Activated T-cell treated with anti-CD3 and anti-CD28 coated beads, Interleukin-2, amount 50 U/mL, for 24 hours (primary cell): ENCODE results near the gene EDEM2.
"Not testable (repeated sequence)": the region's sequence is repeated elsewhere in the genome, so short reads cannot be mapped to it uniquely, and the experiment has no call there.

Source experiments
- DNase-seq: peaks from one replicate; pipeline ENCODE4 v3.0.0-alpha.2; 2020
- H3K27ac Mint-ChIP-seq: 2 replicates; pipeline ENCODE4 v1.8.0; 2020; ENCODE audit warnings: mild to moderate bottlenecking, mixed read lengths
- H3K27me3 Mint-ChIP-seq: 2 replicates; pipeline ENCODE4 v1.8.0; 2020; ENCODE audit warnings: mixed read lengths
- H3K36me3 Mint-ChIP-seq: 2 replicates; pipeline ENCODE4 v1.8.0; 2020; ENCODE audit warnings: low read depth, mixed read lengths
- H3K4me1 Mint-ChIP-seq: 2 replicates; pipeline ENCODE4 v1.8.0; 2020; ENCODE audit warnings: low read depth, mixed read lengths
- H3K4me3 Mint-ChIP-seq: 2 replicates; pipeline ENCODE4 v1.8.0; 2020; ENCODE audit warnings: mild to moderate bottlenecking, moderate library complexity, mixed read lengths
- H3K9me3 Mint-ChIP-seq: 2 replicates; pipeline ENCODE4 v1.8.0; 2020; ENCODE audit warnings: mixed read lengths

Gene EDEM2

GRCh38 chr20:35176132-35176531 lies 29.0 kb upstream of the EDEM2 start:
- Mint-ChIP-seq H3K4me3 (no peak overlapping the region), H3K27ac (no peak overlapping the region), H3K4me1 (peaks cover 15% of the 10 kb centered on the region), H3K36me3 (peaks cover 3% of the 10 kb centered on the region), H3K27me3 (no peaks in the 10 kb centered on the region), H3K9me3 (no peaks in the 10 kb centered on the region)
- no peak for DNase-seq

GRCh38 chr20:35174458-35175216 lies 27.5 kb upstream of the EDEM2 start:
- H3K4me3 Mint-ChIP-seq = no peak overlapping the region
- H3K9me3 Mint-ChIP-seq = no peaks in the 10 kb centered on the region
- peaks cover 3% of the 10 kb centered on the region for H3K36me3 Mint-ChIP-seq
- no peaks in the 10 kb centered on the region for H3K27me3 Mint-ChIP-seq
- H3K4me1 Mint-ChIP-seq = peaks cover 18% of the 10 kb centered on the region
- H3K27ac Mint-ChIP-seq = no peak overlapping the region
- DNase-seq = no peak

- no peak for DNase-seq
- Mint-ChIP-seq H3K9me3 (no peaks in the 10 kb centered on the region), H3K27me3 (no peaks in the 10 kb centered on the region), H3K4me1 (peaks cover 18% of the 10 kb centered on the region), H3K27ac (no peak overlapping the region), H3K4me3 (no peak overlapping the region), H3K36me3 (peaks cover 3% of the 10 kb centered on the region)
Observed at GRCh38 chr20:35173576-35174192, 26.5 kb upstream of the EDEM2 start.

GRCh38 chr20:35172434-35172806 lies 25.3 kb upstream of the EDEM2 start:
- Mint-ChIP-seq H3K36me3 (peaks cover 3% of the 10 kb centered on the region), H3K4me3 (peak overlapping the region; percentile 71), H3K27me3 (no peaks in the 10 kb centered on the region), H3K9me3 (no peaks in the 10 kb centered on the region), H3K4me1 (peaks cover 18% of the 10 kb centered on the region), H3K27ac (no peak overlapping the region)
- DNase-seq = no peak

- Mint-ChIP-seq H3K36me3 (peaks cover 3% of the 10 kb centered on the region), H3K4me3 (peak within 1 kb of the TSS; percentile 71), H3K4me1 (peaks cover 18% of the 10 kb centered on the region), H3K27me3 (no peaks in the 10 kb centered on the region), H3K9me3 (no peaks in the 10 kb centered on the region), H3K27ac (peak within 1 kb of the TSS; percentile 67)
- peak; percentile 47 for DNase-seq
Observed at GRCh38 chr20:35171753-35172433, 24.8 kb upstream of the EDEM2 start, which contains the start of gene PROCR. Gene PROCR, plus strand, starts transcription at chr20:35172072. Its CDS starts 83 bp downstream, at chr20:35172155.

GRCh38 chr20:35171438-35171752 lies 24.3 kb upstream of the EDEM2 start:
- H3K4me1 Mint-ChIP-seq = peaks cover 18% of the 10 kb centered on the region
- no peaks in the 10 kb centered on the region for H3K9me3 Mint-ChIP-seq
- DNase-seq = no peak
- H3K4me3 Mint-ChIP-seq = peak overlapping the region; percentile 71
- no peaks in the 10 kb centered on the region for H3K27me3 Mint-ChIP-seq
- no peaks in the 10 kb centered on the region for H3K36me3 Mint-ChIP-seq
- peak overlapping the region; percentile 67 for H3K27ac Mint-ChIP-seq

GRCh38 chr20:35168701-35169409 lies 21.7 kb upstream of the EDEM2 start:
- H3K27me3 Mint-ChIP-seq, H3K36me3 Mint-ChIP-seq, H3K9me3 Mint-ChIP-seq, H3K4me3 Mint-ChIP-seq, DNase-seq, H3K27ac Mint-ChIP-seq: not testable (repeated sequence)
- peaks cover 18% of the 10 kb centered on the region for H3K4me1 Mint-ChIP-seq

- DNase-seq = no peak
- Mint-ChIP-seq H3K27ac (no peak overlapping the region), H3K36me3 (no peaks in the 10 kb centered on the region), H3K9me3 (peaks cover 4% of the 10 kb centered on the region), H3K4me1 (peaks cover 17% of the 10 kb centered on the region), H3K4me3 (no peak overlapping the region), H3K27me3 (no peaks in the 10 kb centered on the region)
Observed at GRCh38 chr20:35167787-35168186, 20.7 kb upstream of the EDEM2 start.

- no peak overlapping the region for H3K4me3 Mint-ChIP-seq
- no peak overlapping the region for H3K27ac Mint-ChIP-seq
- no peaks in the 10 kb centered on the region for H3K36me3 Mint-ChIP-seq
- no peaks in the 10 kb centered on the region for H3K27me3 Mint-ChIP-seq
- peaks cover 13% of the 10 kb centered on the region for H3K4me1 Mint-ChIP-seq
- no peak for DNase-seq
- peaks cover 4% of the 10 kb centered on the region for H3K9me3 Mint-ChIP-seq
Observed at GRCh38 chr20:35166242-35166830, 19.2 kb upstream of the EDEM2 start.

GRCh38 chr20:35165221-35166185 lies 18.4 kb upstream of the EDEM2 start:
- no peak for DNase-seq
- Mint-ChIP-seq H3K4me3 (no peak overlapping the region), H3K27me3 (no peaks in the 10 kb centered on the region), H3K9me3 (peaks cover 4% of the 10 kb centered on the region), H3K36me3 (no peaks in the 10 kb centered on the region), H3K4me1 (peaks cover 14% of the 10 kb centered on the region), H3K27ac (peak overlapping the region; percentile 15)

GRCh38 chr20:35164531-35164930 lies 17.4 kb upstream of the EDEM2 start:
- not testable (repeated sequence) for H3K27me3 Mint-ChIP-seq, H3K27ac Mint-ChIP-seq, H3K4me3 Mint-ChIP-seq, DNase-seq, H3K36me3 Mint-ChIP-seq, H3K9me3 Mint-ChIP-seq
- H3K4me1 Mint-ChIP-seq = peaks cover 15% of the 10 kb centered on the region

GRCh38 chr20:35160341-35160740 lies 13.2 kb upstream of the EDEM2 start:
- not testable (repeated sequence) for H3K27me3 Mint-ChIP-seq, DNase-seq, H3K4me3 Mint-ChIP-seq, H3K9me3 Mint-ChIP-seq, H3K27ac Mint-ChIP-seq, H3K36me3 Mint-ChIP-seq
- peaks cover 15% of the 10 kb centered on the region for H3K4me1 Mint-ChIP-seq

- Mint-ChIP-seq H3K27me3 (no peaks in the 10 kb centered on the region), H3K9me3 (no peaks in the 10 kb centered on the region), H3K27ac (no peak overlapping the region), H3K4me1 (peaks cover 12% of the 10 kb centered on the region), H3K4me3 (no peak overlapping the region), H3K36me3 (no peaks in the 10 kb centered on the region)
- DNase-seq = no peak
Observed at GRCh38 chr20:35156978-35157377, 9.8 kb upstream of the EDEM2 start.
